A549 treated with GW870086 at 1 μM for 4 hours (cell line): ENCODE measurements around the gene PTGR2. TPM values are rescaled to one million over a fixed set of nuclear protein-coding genes. Genes with fewer than 3 reads are reported as not detected.

Experiments used
- total RNA-seq: library from RNA; stranded (reverse); fragments of 200-300 nt; extraction: Qiagen RNA extraction; gene quantifications from 5 replicates; pipeline ENCODE4 v1.2.3, GENCODE V29; 2022; ENCODE audit warnings: low read depth

Gene PTGR2
- total RNA-seq = 7.1 to 10.3 TPM (median 9.7 TPM) in 5 replicates

GRCh38 chr14:73851567-73852382 lies at the start of gene PTGR2:
TSS of gene PTGR2 (plus strand) at chr14:73851831. CDS start at chr14:73858863, 7,032 bp downstream.

GRCh38 chr14:73886449-73887317 lies 35.1 kb downstream of the PTGR2 start, which contains the start of gene ZNF410:
TSS of gene ZNF410 (plus strand) at chr14:73886859. CDS start at chr14:73892176, 5,317 bp downstream.

Other genes starting within 250 kb of the PTGR2 start
- gene ACOT6, start 239.3 kb upstream of the PTGR2 start, total RNA-seq = not detected in 5 replicates
- gene DNAL1, start 206.8 kb upstream of the PTGR2 start, total RNA-seq = 8.9 to 14.2 TPM (median 10.6 TPM) in 5 replicates
- 52.1 to 61.9 TPM (median 58.1 TPM) in 5 replicates for gene PNMA1, start 137.4 kb upstream of the PTGR2 start, total RNA-seq
- gene ZNF410, start 35.0 kb downstream of the PTGR2 start, total RNA-seq = 44.6 to 55.1 TPM (median 45.8 TPM) in 5 replicates
- 1.2 to 1.7 TPM (median 1.5 TPM) in 5 replicates for gene FAM161B, start 98.3 kb downstream of the PTGR2 start, total RNA-seq
- gene COQ6, start 98.5 kb downstream of the PTGR2 start, total RNA-seq = 23.7 to 28.6 TPM (median 27.6 TPM) in 5 replicates
- 4.7 to 7.0 TPM (median 6.3 TPM) in 5 replicates for gene ENTPD5, start 167.5 kb downstream of the PTGR2 start, total RNA-seq
- gene BBOF1, start 167.5 kb downstream of the PTGR2 start, total RNA-seq = 2.7 to 4.7 TPM (median 3.6 TPM) in 5 replicates
- 1.6 to 2.7 TPM (median 2.3 TPM) in 5 replicates for gene ALDH6A1, start 232.6 kb downstream of the PTGR2 start, total RNA-seq
- 4.2 to 5.4 TPM (median 4.5 TPM) in 5 replicates for gene LIN52, start 233.1 kb downstream of the PTGR2 start, total RNA-seq